SH-SY5Y (cell line): ENCODE measurements around the gene NXNL1.

Experiments used
- GATA2 ChIP-seq: IDR thresholded peaks from 2 replicates; pipeline ENCODE4 v1.6.1; 2011; ENCODE audit warnings: mild to moderate bottlenecking, low read depth, low read length
- GATA3 ChIP-seq: IDR thresholded peaks from 2 replicates; pipeline ENCODE4 v1.6.1; 2011; ENCODE audit warnings: low read depth, mild to moderate bottlenecking, low read length, moderate library complexity

- TF ChIP-seq GATA2 (no peak), GATA3 (no peak)
Observed at GRCh38 chr19:17454576-17455071, 6.1 kb downstream of the NXNL1 start.
